ENCODE results near the gene NELFB.
A peak's percentile ranks its signal among the peaks of the same experiment; 100 is the strongest.

Gene NELFB

GRCh38 chr9:137304383-137305059 is 49.4 kb downstream of the NELFB start:
- DNase-seq = no peak

- peak; percentile 51 for DNase-seq
Observed at GRCh38 chr9:137305060-137305797, 50.1 kb downstream of the NELFB start.

GRCh38 chr9:137305798-137306065 is 50.6 kb downstream of the NELFB start:
- no peak for DNase-seq

DNA sequence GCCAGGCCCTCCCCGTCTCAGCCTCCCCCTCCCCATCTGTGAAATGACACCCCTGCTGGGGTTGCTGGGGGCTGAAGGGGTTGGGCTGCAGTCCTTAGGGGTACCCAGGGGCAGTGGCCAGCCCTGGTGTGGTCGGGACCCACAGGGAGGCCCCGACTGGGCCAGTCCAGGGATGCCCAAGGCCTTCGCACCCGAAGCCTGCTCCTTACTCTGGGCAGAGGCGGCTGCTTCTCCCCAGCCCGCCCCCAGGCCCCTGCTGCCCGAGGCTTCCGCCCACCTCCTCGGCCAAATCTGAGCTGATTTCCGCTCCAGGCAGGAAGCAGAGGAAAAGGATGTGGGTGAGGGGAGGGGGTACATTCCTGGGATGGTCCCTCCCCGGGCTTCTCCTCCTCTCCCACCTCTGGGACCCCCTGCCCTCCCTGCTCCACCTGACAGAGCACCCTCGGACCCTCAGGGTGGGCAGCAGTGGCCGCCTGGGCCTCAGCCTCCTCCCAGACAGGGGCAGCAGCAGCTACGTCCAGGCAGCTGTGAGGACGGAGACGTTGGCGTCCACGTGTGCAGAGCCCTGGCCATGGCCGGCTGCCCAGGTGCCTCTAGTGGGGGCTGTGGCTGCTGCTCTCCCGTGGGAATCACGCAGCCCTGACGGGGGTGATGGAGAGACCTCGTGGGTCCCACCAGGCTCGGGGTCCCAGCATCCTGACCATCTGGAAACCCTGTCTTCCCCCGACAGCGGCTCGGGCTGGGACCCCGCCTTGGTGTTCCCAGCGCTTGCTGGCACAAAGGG is 51.1 kb downstream of the NELFB start:
- no peak for DNase-seq

GRCh38 chr9:137306850-137307254 is 51.7 kb downstream of the NELFB start:
- DNase-seq = no peak

GRCh38 chr9:137307255-137308056 is 52.3 kb downstream of the NELFB start:
- DNase-seq = no peak

GRCh38 chr9:137308057-137308619 is 53.0 kb downstream of the NELFB start:
- DNase-seq = no peak

DNA sequence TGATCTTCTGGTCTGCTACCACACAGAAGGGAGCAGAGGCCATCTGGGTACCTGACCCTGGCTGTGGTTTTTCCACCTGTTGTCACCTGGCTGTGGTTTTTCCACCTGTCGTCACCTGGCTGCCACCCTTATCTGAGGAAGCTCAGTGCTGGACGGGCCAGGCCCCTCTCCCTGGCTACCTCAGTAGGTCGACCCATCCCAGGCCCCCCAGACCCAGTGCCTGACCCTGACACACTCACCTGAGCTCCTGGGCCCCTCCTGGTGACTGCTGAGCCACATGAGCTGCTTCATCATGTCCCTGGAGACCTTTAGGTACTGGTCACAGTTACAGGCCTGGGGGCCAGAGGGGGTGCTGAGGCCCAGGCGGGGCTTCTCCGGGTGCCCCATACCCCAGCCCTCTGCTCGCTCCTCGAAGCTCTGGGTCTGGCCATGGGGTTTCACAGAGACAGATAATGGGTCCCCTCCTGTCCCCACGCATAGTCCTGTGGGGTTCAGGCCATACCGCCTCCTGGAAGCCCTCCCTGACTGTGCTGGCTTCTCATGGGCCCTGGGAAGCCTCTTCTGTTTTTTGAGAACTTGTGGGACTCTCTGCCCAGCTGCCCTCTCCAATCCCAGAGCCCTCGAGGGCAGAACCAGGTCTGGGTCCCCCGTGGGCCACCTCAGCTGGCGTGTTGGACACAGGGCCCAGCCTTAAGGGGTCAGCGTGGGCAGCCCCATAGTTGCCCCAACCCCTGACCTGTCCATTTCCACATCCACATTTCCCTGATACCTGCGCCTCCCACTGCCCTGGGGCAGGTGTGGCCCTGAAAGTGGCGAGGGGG is 54.5 kb downstream of the NELFB start:
- no peak for DNase-seq

DNA sequence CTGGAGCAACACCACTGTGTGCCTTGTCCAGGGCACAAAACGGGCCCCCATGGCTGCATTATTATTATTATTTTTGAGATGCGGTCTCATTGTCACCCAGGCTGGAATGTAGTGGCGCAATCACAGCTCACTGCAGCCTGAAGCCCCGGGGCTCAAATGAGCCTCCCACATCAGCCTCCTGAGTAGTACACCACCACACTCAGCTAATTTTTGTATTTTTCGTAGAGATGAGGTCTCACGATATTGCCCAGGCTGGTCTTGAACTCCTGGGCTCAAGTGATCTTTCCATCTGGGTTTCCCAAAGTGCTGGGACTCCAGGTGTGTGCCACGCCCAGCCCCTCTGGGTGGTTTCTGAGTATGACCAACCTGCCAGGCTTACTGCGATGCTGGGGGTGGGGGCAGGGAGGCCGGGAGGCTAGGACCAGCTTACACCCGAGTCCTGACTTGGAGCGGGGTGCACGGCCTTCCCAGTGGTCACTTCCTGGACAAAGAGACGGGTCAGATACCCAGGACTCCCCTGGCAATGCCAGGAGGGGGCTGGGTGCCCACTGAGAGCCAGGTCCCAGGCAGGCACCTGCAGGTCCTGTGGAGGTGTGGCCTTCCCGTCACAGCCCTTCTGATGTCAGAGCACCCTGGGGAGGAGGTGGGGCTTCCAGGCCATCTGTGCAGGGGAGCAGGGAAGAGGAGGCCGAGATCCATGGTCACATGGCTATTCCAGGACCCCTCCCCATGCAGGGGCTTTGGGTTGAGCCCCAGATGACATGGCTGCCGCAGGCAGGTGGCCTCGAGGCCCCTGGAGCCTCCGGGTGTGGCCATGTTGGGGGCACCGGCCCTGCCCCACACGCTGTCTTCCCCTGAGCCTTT is 55.3 kb downstream of the NELFB start:
- peak; percentile 72 for DNase-seq

DNA sequence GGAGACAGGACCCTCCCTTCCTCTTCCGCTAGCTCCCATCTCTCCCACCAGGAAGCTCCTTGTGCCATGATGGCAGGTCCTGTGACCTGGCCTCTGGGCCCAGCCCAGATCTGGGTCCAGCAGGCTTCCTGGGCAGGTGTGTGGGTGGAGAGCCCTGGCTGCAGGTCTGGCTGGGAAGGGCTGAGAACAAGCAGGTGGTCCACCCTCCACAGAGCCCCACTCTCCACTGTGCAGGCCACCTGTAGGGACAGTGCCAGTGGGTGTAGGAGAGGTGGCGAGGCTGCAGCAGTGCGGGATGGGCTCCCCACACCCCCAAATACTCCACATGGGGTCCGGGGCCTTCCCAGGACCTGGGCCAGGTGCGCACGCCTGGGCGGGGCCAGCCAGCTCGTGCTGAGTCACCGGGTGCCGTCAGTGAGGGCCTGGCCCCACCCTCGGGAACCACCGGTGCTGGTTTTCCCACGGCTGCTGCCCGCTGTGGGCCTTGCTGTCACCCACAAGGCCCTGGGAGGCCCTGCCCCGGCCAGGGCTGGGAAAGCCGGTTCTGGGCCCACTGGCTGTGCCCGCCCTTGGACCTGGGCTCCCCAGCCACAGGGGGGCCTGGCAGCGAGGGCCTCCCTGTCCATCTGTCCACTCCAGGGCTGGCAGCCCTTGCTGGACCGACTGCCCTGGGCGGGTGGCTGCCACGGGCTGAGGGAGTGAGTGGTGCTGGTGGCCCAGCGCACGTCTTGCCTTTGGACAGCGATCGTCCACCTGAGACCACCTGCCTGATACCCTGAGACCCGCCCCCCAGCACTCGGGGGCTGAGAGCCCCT is 56.3 kb downstream of the NELFB start:
- DNase-seq = no peak

- no peak for DNase-seq
Observed at GRCh38 chr9:137311986-137312851, 57.1 kb downstream of the NELFB start.

DNA sequence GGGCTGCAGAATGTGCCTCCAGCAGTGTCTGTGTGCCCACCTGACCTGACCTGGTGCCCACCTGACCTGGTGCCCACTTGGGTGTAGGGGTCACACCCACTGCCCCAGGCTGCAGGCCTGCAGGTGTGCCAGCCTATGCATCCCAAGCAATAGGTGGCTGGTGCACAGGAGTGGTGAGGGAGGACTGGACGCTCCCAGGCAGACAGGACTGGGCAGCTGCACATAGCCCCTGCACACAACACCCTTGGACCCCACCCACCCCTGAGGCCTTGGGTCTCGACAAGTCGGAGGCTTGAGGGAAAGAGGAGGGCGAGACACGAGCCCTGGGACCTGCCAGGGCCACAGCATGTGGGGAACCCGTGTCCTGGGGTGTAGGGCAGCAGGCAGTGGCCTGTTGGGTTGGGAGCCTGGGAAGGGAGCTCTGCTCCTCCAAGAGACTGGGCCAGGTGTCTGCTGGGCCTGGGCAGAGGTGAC is 57.8 kb downstream of the NELFB start:
- DNase-seq = no peak

GRCh38 chr9:137313326-137313936 is 58.3 kb downstream of the NELFB start:
- no peak for DNase-seq

DNA sequence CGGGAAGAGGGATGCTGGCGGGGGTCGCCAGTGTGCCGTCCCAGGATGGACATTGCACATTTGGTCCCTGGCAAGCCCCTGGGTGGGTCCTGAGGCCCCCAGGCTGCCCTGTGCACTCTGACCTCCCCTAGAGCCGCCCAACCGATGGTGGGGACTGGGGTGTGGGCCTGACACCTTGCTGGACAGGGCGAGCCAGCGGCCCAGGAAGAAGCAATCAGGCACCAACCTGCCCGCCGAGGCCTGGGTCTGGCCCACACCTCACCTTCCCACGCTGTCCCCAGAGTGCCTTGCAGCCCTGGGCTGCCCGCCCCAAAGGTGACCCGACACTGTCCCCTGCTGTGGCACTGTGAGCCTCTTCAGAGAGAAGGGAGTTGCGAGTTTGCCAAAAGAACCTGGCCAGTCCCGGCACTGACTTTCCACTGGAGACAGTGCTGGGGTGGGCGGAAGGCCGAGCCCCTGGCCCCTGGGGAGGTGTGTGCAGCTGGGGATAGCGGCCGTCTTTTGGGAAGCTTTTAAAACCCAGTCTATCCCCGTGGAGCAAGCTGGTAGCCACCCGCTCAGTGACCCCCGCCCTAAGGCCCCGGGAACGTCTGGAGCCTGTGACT is 58.9 kb downstream of the NELFB start:
- DNase-seq = no peak

- DNase-seq = no peak
Observed at GRCh38 chr9:137314561-137315560, 59.7 kb downstream of the NELFB start.

- no peak for DNase-seq
Observed at GRCh38 chr9:137315581-137316011, 60.5 kb downstream of the NELFB start.
